Kasumi-1 (cell line): ENCODE measurements around the gene SORBS2.
"Not testable (repeated sequence)": the region's sequence is repeated elsewhere in the genome, so short reads cannot be mapped to it uniquely, and the experiment has no call there.

Experiments
- DNase-seq, 2 experiments: peaks; one replicate each; lab custom pipeline; 2025; lab: John Stamatoyannopoulos, UW

SORBS2 gene

DNA sequence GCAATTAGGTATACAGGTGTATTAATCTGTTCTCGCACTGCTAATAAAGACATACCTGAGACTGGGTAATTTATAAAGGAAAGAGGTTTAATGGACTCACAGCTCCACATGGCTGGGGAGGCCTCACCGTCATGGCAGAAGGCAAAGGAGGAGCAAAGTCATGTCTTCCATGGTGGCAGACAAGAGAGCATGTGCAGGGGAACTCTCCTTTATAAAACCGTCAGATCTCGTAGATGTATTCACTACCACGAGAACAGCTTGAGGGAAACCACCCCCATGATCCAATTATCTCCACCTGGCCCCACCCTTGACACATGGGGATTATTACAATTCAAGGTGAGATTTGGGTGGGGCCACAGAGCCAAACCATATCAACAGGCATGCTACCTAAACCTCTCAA is 97.5 kb downstream of the SORBS2 start:
- not testable (repeated sequence) for DNase-seq

DNA sequence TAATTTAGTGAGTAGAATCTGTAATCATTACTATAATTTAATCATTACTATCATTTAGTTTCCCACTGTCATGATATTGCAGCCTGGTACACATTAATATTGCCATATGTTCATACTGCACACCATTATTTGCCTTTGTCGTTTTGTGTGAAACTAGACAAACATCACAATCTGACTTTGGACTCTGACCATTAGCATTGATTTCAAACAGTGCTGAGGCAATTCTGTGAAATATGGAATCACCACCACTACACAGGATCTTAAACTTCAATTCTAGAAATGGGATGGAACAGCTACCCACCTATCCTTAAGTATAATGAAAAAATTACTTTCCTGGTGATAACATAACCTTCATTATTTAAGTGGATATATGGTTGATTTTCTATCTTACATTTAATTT is 98.3 kb downstream of the SORBS2 start:
- no peak for DNase-seq

DNA sequence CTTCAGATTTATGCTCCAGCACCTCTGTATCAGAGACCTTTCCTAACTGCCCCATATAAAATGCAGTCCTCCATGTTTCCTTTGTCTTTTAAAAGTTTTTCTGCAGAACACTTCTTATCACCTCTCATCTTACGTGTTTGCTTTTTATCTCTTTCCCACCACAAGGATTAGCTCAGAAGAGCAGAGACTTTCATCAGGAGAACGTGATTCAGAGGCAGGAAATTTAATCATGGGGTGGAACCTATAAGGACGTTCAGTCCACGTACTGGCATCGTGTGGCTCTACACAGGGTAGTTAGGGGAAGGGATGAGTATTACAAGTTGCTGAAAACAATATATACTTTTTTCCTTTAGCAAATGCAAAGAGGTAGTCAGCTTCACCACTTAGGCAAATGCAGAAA is 98.7 kb downstream of the SORBS2 start:
- DNase-seq: no peak

DNA sequence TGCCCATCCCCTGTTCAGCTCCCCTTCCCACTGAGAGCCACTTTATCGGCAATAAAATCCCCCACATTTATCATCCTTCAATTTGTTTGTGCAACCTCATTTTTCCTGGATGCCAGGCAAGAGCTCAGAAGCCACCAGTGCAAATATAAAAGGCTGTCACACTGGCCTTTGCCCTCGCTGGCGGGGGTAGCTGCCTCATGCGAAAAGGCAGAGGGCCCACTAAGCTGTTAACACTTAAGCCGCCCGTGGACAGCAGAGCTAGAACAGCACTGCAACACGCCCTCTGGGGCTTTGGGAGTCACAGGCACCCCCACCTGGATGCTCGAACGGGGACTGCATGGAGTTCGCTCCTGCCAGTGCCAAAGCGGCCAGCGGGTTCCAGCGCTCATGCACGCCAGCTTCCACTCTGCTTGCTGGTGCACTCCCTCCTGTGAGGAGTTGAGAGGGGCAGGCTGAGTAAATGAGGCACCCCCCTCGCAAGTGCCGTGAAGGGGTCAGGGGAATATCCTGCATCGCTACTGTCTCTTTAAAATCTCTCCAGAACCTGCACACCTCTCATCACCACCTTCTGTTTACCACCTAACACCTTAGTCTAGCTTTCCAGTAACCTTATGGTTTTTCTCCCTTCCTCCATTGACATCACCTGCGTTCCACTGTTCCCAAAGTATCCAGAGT is 99.5 kb downstream of the SORBS2 start:
- no peak for DNase-seq

DNA sequence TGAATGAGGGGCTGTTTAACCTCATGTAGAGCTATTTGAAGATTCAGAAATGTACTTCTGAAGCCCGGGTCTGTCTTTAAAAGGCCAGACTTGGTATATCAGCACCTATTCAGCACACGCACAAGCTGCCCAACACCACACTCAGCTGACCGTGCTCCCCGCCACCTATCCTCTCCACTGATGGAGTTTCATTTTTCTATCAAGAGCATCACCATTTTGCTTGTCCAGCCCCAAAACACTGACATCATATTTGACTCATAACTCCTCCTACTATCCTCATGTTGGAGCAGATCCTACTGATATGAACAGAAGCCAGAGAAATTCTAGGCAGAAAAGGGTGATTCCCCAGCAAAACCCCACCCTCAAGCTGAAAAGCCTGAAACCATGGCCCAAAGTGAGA is 100.3 kb downstream of the SORBS2 start:
- DNase-seq: no peak

DNA sequence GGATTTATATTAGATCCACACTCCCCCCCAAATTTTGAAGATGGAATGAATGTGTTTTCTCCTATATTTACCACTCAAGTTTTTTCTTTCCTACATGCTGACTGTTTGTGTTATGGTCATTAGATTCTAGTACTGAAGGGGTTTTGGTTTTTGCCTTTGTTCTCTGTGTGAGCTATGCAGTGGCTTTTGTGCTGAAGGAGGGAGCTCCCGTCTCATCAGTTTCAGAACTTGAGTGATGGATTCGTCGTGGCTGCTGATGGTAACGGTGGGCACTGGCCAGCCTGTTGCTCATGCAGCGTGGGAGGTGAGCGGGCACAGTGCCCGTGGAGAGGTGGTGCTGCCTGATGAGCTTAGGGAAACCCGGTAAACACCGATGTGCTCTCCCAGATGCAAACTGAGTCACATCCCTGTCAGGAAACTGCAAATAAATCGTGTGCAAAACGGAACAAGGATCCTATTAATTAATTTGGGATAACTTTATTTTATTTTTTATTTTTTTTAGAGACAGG is 101.5 kb downstream of the SORBS2 start:
- no peak for DNase-seq

DNA sequence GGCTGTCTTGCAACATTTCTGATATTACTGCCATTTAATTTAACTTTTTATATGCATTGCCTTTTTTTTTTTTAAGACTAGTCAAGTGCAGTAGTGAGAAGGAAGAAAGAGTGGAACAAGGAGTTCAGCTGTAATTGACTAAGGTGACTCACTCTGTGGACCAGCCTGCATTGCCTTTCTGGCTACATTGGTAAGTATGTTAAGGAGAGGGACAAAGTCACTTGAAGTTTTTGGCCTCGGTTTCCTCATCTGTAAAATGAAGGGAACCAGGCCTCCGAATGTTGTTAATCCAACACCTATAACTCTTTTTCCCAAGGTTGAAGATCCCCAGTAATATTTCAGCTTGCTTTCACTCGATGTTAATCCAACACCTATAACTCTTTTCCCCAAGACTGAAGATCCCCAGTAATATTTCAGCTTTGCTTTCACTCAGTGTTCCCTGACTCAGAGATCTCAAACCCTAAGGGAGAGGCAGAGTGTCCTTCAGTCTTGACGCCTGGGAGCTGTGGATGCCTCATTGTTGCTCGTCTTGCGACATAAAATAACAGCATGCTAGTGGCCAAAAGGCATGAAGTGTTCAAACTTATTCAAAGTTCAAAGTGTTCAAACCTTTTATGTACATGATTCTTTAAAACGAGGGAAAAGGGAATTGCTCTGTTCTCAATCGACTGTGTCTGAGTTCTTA is 102.0 kb downstream of the SORBS2 start:
- no peak for DNase-seq

DNA sequence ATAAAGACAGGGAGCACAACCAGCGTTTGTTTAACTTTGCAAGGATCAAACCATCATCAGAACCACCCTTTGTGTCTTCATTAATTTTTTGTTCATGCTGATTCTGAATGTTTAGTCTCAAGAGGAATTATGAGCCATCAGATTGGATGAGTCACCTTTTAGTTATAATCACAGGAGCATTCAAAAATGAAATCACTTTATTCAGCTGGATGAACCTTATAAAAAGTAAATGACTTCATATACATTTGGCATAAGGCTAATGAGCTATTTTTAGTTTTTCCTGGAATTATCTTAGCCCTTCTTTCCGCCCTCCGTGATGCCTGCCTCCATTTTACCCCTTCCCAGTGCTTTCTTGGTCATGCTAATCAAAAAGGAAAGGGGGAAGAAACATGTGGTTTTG is 103.6 kb downstream of the SORBS2 start:
- DNase-seq: no peak

DNA sequence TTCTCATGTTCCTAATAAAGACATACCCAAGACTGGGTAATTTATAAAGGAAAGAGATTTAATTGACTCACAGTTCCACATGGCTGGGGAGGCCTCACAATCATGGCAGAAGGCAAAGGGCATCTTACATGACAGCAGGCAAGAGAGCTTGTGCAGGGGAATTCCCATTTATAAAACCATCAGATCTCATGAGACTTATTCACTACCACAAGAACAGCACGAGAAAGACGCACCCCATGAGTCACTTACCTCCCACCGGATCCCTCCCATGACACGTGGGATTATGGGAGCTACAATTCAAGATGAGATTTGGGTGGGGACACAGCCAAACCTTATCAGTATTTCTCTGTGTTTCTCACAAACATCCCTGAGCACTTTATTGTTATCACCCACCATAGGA is 104.4 kb downstream of the SORBS2 start:
- not testable (repeated sequence) for DNase-seq

DNA sequence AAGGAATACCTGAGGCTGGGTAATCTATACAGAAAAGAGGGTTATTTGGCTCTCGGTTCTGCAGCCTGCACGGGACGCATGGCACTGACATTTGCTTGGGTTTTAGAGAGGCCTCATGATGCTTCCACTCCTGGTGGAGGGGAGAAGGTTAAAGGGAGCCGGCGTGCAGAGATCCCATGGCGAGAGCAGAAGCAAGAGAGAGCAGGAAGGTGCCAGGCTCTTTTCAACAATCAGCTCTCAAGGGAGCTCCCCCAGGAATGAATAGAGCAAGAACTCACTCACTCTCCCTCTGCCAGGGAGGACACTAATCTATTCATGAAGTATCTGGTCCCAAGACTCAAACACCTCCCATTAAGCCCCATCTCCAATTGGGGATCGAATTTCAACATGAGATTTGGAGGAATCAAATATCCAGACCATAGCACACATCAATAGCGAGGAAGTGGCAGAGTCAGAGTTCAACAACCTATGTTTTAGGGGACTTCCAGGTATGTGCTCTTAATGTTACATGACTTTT is 109.8 kb downstream of the SORBS2 start:
- no peak for DNase-seq

DNA sequence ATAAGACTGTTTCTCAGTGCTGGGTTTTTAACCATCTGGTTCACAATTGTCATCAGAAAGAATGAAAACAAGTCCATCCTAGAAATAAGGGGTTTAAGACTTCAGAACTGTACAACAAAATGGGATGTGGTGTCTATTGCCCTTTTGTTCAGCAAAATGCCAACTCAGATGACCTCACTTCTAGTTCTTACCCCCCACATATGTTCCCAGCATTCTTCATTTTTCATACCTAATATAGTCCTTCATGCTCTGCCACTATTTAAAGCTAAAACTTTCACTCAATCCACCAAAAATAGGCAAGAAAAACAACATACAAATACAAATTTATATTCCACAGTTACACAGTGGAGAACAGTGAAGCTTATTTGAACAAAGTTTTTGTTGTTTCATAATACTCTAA is 111.4 kb downstream of the SORBS2 start:
- DNase-seq: no peak

DNA sequence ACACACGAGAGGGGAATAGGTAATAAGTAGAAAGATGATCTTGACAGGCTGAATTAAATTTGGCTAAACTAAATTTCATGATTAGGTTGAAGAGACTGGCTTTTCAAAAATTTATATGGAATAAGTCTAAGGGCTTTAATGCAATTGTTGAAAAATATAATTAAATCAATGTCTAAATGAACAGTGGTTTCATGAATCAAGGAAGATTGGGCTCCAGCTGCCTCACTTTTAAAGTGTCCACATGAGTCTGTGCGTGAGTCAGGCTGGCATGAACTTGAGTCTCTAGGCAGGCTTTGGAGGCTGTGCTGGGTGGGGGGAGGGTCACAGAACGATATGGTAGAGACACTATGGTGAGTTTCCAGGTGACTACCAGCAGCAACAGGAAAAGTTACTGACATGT is 111.9 kb downstream of the SORBS2 start:
- DNase-seq: no peak

DNA sequence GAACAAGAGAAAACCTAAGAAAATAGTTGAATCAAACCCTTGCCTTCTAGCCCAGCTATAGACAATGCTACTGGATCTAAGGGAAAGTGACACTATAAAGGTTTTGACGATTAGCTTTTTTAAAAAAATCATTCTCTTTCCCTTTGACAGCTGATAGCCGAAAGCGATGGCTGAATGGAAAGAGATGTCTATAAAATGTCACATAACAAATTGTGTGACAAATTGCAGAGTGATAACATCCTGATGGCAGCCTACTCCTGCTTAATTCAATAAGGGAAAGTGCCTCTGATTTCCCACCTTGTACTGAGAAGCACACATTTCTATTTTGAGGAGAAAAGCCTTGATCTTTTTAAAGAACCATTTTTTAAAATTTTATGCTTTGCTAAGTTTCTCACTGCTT is 114.5 kb downstream of the SORBS2 start:
- no peak for DNase-seq

DNA sequence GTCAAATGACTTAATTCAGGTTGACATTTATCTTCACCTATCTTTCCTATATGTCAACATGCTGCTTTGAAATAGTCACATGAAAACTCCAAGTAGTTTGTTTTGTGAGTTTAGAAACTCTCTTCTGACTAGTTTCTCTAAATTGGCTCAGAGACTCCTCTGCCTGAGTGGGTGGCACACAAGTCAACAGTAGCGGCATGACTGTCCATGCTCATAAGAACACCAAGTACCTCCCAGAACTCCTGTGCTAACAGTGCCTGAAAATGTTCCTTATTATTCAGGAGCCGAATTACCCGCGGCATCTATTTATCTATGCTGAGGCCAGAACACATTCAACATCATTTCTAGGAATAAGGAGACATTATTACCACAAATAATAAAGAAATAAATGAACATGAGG is 116.3 kb downstream of the SORBS2 start:
- no peak for DNase-seq

DNA sequence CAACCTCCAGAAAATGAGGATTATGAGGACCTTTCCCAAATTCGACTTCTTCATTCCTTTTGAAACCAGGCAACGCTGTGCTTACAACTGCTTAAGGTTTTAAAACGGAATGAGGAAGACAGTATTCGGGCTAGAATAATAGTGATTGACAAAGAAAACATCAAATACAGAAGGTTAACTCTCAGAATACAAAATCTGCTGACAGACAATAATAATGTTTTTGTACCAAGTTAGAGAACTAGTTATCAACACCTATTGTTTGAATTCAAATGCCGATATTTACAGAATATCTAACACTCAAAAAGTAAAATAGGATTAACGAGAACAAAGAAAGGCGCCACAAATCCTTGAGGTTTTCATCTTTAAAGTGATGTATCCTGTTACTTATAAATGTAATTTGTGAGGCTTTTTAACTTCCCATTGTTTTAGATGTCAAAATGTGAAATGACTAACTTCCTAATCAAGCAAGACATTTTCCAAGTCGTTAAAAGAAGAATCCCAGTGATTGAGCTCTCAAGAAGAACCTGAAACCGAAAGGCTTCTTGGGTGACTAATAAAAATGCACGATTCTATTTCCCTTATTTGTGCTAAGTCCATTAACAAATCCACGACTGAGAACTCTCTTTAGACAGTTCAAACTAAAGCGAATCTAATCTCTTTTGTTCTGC is 118.3 kb downstream of the SORBS2 start:
- no peak for DNase-seq

DNA sequence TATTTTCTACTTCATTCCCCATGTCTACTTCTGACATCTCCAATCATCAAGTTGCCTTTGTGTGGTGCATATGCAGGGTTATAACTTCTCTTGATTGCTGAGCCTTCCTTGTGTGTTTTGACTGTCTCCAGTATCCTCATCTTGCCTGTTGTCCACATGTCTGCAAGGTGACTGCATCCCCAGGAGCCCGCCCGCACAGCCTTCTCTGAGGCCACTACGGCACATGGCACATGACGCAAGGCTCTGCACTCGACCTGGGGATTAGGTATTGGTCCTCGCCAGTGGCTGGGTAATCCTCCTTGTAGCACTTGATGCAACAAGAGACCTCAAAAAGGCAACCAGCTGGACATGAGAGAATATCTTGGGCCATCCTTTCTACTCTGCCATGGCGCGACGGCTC is 122.6 kb downstream of the SORBS2 start:
- DNase-seq: no peak

DNA sequence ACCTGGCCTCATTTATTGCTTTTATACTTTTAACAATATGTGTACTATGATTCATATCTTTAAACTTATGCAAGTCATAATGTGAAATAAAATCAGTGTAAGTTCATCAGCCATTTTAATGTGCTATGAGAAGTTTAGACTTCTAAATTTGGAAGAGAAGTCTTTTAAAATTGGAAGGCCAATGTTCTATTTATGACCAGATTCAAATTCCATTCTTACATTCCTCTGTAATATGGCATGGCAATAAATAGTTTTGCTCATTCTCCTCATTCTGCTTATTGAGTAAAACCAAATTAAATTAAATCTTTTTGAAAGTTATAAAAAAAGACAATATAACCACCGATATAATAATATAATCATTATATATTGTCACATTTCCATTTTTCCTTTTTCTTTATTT is 126.2 kb downstream of the SORBS2 start:
- no peak for DNase-seq

DNA sequence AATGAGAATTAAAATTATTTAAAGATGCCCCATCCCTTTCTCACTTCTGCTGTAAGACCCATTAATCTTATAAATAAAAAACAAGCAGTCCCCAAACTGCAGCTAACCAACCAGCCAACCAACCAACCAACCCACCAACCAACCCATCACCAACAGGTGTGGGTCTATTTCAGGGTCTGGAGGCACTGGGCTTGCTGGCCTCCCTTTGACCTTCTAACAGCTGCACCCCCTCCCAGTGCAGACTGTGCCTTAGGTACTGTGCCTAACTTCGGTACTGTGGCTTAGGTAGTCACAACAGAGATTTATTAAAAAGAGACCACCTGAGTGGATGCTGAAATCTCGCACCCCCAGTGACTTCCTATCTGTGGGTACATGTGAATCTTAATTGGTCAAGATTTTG is 128.1 kb downstream of the SORBS2 start:
- no peak for DNase-seq

DNA sequence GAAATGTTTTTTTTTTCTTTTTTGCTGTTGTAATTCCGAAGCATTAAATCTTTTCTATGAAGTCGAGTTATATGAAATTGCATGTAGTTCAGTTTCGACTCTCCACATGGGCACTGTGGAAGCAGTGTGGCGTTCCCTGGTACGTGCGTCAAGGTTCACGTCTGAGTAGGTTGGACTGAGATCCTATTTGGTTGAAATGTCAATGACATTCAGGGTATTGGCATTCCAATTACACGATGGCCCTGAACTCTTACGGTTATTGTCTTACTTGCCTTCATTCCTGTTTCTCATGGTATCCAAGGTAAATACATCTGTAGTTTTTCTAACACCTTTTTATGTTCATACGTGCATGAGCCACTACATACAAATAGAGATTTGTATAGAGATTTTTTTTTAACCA is 128.8 kb downstream of the SORBS2 start:
- no peak for DNase-seq

DNA sequence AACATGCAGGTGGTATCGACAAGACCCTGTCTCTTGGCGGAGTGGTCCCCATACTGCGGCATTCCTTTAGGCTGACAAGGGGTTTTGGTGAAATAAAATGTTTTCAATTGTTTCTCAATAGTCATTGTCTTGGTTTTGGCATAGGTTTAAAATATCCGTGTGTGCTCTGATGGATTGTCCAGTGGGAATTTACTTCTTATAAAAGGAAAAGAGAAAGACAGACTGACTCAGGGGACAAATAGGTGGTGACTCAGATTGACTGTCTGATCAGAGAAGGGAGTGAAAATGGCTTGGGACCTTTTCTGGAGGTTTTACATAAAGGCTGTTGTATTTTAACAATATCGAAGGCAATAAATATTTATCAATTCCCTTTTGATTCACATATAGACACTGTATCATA is 129.8 kb downstream of the SORBS2 start:
- DNase-seq: no peak

DNA sequence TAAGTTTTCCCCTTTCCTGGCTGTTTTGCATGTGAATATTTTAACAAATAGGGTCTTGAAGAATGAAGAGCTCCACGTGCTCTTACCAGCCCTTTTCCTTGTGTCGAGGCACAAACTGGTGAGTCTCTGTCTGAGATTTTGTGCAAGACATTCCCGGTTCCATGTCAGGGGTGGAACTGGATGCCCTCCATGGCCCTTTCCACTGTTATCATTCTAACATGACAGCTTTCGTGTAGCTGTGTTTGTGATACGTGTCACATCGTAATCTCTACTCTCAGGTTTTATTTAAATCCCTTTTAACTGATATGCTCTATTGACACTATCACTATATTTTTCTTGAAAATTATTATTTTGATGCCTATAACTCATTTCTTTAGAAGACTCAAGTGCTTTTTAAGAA is 130.4 kb downstream of the SORBS2 start:
- DNase-seq: no peak

DNA sequence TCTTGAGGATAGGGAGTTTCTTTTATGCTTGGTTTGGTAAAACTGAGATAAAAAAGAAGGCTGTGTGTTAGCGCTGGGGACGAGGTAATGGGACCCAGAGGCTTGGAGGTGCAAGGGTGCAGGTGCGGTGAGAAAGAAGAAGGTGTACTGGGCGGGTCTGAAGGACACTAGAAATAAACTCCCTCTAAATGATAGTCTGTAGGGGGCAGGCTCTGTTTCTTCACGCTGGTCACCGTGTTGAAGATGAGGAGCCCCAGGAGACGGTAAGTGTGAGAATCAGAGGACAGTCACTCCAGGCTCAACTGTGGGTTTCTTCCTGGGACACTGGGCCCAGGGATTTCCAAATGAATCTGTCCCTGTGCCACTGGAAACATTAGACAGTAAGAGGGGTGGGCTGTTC is 131.4 kb downstream of the SORBS2 start:
- DNase-seq: no peak

DNA sequence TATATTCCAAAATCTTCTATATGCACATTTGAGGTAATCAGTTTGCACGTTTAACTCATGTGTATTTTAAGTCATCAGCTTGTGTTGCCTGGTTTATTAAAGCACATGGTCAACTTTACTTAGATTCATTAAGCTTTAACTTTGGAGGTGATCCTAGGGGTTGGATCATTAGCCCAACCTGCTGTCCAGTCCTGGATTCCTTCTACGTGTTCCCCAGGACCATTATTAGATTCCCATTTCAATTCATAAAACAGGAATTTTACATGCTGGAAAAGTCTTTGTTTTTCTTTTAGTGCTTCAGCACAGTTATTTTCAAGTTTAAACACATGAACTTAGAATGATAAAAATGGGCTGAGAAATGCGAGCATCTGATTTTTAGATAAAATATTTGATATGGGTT is 132.5 kb downstream of the SORBS2 start:
- no peak for DNase-seq
